ENCODE data around the gene SP2.
A peak's percentile ranks its signal among the peaks of the same experiment; 100 is the strongest.

The SP2 gene

DNA sequence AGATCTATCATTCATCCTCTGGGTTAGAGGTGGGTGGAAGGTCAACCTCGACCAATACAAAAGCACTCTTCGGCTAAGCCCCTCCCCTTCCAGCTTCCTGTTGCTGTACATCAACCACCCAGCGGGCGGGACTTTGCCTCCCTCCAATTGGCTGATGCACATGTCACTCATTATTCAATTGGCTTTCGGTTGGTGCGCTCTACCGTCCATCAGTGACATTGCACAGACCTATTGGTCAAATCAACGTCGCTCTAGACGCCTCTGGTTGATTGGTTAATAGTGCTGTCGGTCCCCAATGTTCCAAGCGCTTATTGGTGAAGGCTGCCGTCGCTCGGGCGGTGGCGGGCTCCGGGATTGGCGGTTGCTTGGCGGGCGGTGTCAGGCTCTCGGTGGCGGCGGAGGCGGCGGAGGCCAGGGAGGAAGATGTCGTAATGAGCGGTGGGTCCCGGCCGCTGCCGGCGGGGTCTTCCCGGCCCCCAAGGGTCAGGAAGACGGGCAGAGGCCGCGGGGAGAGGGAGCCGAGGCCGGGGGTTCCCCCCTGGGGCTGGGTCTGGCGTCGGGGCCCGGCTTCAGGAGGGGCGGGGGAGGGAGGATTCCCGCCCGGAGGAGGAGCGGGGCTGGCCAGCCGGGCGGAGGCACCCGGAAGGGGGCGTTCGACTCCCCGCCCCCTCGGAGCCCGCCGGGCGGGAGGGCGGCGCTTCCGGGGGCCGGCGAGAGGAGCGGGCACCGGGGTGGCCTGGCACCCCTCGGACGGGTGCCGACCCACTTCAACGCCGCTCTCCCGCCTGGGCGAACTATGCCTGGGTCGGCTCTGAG is at the start of gene SP2:
Gene SP2, plus strand, starts transcription at position 381 of the 816 bp plus-strand sequence. Its CDS starts 51 bp downstream, at position 432.
- Histone ChIP-seq H3K4me3 (ENCODE audit: low read length) (peak within 1 kb of the TSS; percentile 98), H3K36me3 (ENCODE audit: control insufficient read depth, insufficient read depth, low read length) (no peaks in the 10 kb centered on the region), H3K9me3 (ENCODE audit: control insufficient read depth, low read length) (no peaks in the 10 kb centered on the region), H3K27me3 (ENCODE audit: control insufficient read depth, insufficient read depth, low read length) (no peaks in the 10 kb centered on the region), H3K9ac (ENCODE audit: low read length) (peak within 1 kb of the TSS; percentile 96), H3K4me1 (ENCODE audit: control insufficient read depth, insufficient read depth, low read length) (peaks cover 19% of the 10 kb centered on the region)

DNA sequence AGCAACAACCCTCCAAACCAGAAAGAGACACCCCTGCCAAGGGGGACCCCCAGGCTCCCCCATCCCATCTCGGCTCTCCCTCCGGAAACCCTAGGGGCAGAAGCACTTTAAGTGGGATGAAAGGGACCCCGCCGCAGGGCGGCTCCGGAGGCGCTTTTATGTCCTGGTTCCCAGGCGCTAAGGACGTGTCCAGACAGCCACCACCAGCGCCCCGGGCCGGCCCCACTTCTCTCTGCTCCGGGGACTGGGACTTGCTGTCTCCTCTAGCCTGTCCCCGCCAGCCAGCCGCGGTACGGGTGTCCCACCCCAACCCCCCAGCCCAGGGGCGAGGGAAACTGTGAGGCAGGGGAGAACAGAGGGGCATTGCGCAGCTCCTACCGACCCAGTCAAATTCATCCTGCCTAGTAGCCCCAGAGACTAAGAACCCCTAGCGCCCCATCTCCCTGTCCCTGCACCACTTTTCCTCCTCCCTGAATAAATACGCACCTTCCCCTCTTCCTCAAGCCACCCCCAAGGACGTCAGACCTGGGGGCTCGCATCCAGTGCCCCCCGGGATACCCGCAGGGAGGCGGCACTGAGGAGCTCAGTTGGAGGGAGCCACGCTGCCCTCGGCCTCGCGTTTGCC is 49.2 kb upstream of the SP2 start:
- Histone ChIP-seq H3K27me3 (ENCODE audit: control insufficient read depth, insufficient read depth, low read length) (peaks cover 58% of the 10 kb centered on the region), H3K36me3 (ENCODE audit: control insufficient read depth, insufficient read depth, low read length) (no peaks in the 10 kb centered on the region), H3K9me3 (ENCODE audit: control insufficient read depth, low read length) (no peaks in the 10 kb centered on the region), H3K4me1 (ENCODE audit: control insufficient read depth, insufficient read depth, low read length) (peaks cover 37% of the 10 kb centered on the region), H3K9ac (ENCODE audit: low read length) (no peak overlapping the region), H3K4me3 (ENCODE audit: low read length) (no peak overlapping the region)

DNA sequence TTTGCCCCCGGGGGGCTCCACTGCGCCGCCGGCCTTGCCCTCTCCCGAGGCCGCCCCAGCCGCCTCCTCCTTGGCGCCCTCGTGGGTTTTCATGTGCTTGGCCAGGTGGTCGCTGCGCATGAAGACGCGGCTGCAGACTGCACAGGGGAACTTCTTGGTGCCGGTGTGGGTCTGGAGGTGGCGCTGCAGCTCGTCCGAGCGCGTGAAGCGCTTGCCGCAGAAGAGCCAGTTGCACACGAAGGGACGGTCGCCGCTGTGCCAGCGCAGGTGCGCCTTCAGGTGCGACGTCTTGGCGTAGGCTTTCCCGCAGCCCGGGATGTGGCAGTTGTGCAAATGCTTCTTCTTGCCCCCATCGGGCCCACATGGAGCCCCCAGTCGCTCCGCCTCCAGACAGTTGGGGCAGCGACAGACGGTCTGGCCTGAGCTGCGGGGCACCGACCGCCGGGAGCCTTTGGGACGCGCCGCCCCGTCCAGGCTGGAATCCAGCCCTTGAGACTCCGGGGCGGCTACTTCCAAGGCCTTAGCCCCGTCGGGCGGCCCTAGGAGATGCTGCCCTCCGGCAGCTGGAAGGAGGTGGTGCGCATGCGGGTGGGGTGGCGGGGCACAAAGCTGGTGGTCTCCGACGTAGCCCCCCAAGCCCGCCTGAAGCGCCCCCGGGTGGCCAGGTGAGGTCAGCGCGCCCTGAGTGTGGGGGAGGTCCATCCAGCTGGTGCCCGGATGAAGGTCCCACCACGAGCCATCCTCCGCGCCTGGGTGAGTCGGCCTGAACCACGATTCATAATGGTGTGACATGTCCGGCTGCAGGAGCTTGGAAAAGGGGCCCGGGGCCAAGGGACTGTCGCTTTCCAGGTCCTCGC is 48.5 kb upstream of the SP2 start:
- Histone ChIP-seq H3K27me3 (ENCODE audit: control insufficient read depth, insufficient read depth, low read length) (peaks cover 65% of the 10 kb centered on the region), H3K9ac (ENCODE audit: low read length) (no peak overlapping the region), H3K9me3 (ENCODE audit: control insufficient read depth, low read length) (no peaks in the 10 kb centered on the region), H3K4me1 (ENCODE audit: control insufficient read depth, insufficient read depth, low read length) (peaks cover 34% of the 10 kb centered on the region), H3K36me3 (ENCODE audit: control insufficient read depth, insufficient read depth, low read length) (no peaks in the 10 kb centered on the region), H3K4me3 (ENCODE audit: low read length) (no peak overlapping the region)

DNA sequence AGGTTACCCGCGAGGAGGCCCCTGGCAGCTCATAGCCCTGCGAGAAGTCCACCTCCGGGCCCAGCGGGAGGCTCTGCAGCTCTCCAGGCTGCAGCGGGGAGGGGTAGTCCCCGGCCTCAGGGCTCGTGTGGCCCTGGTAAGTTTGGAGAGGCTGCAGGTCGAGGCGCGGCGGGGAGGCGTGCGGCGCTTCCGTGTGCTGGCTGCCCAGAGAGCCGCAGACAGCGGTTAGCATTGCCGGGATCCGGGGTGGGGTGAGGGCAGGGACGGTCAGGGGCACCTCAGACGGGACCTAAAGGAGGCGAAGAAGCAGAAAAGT is 47.9 kb upstream of the SP2 start:
- Histone ChIP-seq H3K4me3 (ENCODE audit: low read length) (no peak overlapping the region), H3K27me3 (ENCODE audit: control insufficient read depth, insufficient read depth, low read length) (peaks cover 71% of the 10 kb centered on the region), H3K4me1 (ENCODE audit: control insufficient read depth, insufficient read depth, low read length) (peaks cover 28% of the 10 kb centered on the region)

DNA sequence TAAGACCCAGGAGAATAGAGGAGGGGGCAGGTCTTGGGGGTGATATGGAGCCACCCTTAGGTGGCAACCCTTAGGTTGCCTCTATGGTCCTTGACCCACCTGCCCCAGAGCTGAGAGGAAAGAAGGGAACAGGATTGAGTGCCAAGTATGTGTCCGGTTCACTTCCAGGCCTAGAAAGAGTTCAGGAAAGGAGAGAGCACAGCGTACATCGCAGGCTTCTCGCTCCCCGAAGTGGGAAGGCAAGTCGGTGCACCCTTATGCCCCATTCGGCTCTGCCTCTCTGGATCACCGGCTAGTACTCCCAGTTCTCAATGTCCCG is 45.7 kb upstream of the SP2 start:
- Histone ChIP-seq H3K9ac (ENCODE audit: low read length) (peak overlapping the region; percentile 45), H3K4me3 (ENCODE audit: low read length) (no peak overlapping the region), H3K27me3 (ENCODE audit: control insufficient read depth, insufficient read depth, low read length) (peaks cover 93% of the 10 kb centered on the region)

More for the DNA sequence above, 47.9 kb upstream of the SP2 start:
- no peaks in the 10 kb centered on the region for H3K36me3 ChIP-seq (ENCODE audit: control insufficient read depth, insufficient read depth, low read length)
- H3K9me3 ChIP-seq (ENCODE audit: control insufficient read depth, low read length), result no peaks in the 10 kb centered on the region
- no peak overlapping the region for H3K9ac ChIP-seq (ENCODE audit: low read length)

DNA sequence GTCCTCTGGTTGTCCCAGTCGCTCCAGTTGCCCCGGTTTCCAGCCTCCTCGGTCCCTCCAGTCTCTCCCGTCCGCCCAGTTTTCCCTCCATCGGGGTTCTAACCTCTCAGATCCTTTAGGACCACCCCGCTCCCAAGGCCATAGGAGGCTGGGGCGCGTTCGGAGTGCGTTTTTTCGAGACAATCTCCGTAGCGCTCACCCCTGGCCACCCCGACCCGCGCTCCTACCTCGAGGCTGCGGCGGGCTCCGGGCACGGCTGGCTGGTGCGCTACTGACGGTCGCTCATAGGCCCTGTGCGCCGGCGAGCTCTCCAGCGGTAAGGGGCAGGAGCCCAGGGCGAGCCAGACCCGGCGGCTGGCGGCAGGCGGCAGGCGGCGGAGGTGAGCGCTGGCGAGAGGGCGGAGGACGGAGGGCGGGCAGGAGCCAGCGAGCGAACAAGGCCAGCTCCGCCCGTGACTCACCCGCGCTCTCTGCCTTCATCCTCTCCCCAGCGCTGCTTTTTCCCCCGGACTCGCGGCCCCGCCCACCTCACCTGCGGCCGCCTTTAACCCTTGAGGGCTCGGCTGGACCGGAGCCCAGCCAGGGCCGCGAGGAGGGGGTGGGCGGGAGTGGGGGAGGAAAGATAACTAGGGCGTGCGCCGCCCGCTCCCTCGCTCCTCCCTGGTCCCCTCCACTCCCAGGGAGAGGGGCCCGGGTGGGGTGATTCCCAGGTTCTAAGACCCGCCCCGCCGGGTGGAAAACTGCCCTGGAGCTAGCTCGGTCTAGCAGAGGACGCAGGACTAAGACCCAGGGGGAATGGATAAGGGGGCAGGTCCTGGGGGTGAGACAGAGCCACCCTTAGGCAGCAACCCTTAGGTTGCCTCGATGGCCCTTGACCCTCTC is 45.1 kb upstream of the SP2 start, which contains the start of gene SP6:
Gene SP6, minus strand, starts transcription at position 472 of the 882 bp plus-strand sequence. CDS start 2,734 bp downstream, outside the sequence.
- peak within 1 kb of the TSS; percentile 45 for H3K9ac ChIP-seq (ENCODE audit: low read length)

More for the DNA sequence above, 45.7 kb upstream of the SP2 start:
- no peaks in the 10 kb centered on the region for H3K9me3 ChIP-seq (ENCODE audit: control insufficient read depth, low read length)
- H3K36me3 ChIP-seq (ENCODE audit: control insufficient read depth, insufficient read depth, low read length), result no peaks in the 10 kb centered on the region
- H3K4me1 ChIP-seq (ENCODE audit: control insufficient read depth, insufficient read depth, low read length), result peaks cover 24% of the 10 kb centered on the region

DNA sequence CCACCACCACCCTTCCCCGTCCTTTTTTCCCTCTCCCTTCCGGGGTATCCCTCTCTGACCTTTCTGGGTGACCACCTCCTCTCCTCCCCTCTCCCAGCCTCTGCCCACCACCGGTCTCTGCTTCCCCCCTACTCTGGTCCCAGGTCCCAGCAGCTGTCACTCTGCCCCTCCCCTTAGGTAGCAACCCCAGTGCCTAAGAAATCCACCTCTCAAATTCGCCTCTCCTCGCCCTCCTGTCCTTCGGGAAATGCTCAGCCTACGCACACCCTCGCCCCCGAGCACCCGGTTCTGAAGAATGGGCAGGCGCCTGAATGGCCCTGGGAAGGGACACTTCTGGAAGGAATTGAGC is 44.3 kb upstream of the SP2 start:
- H3K4me1 ChIP-seq (ENCODE audit: control insufficient read depth, insufficient read depth, low read length), result peaks cover 24% of the 10 kb centered on the region
- H3K9ac ChIP-seq (ENCODE audit: low read length), result no peak overlapping the region
- H3K9me3 ChIP-seq (ENCODE audit: control insufficient read depth, low read length), result no peaks in the 10 kb centered on the region
- no peak overlapping the region for H3K4me3 ChIP-seq (ENCODE audit: low read length)
- no peaks in the 10 kb centered on the region for H3K36me3 ChIP-seq (ENCODE audit: control insufficient read depth, insufficient read depth, low read length)
- H3K27me3 ChIP-seq (ENCODE audit: control insufficient read depth, insufficient read depth, low read length), result peaks cover 96% of the 10 kb centered on the region

More for the DNA sequence above, 45.1 kb upstream of the SP2 start, which contains the start of gene SP6:
- Histone ChIP-seq H3K27me3 (ENCODE audit: control insufficient read depth, insufficient read depth, low read length) (peaks cover 96% of the 10 kb centered on the region), H3K4me1 (ENCODE audit: control insufficient read depth, insufficient read depth, low read length) (peaks cover 24% of the 10 kb centered on the region), H3K4me3 (ENCODE audit: low read length) (no peak within 1 kb of the TSS), H3K9me3 (ENCODE audit: control insufficient read depth, low read length) (no peaks in the 10 kb centered on the region), H3K36me3 (ENCODE audit: control insufficient read depth, insufficient read depth, low read length) (no peaks in the 10 kb centered on the region)

DNA sequence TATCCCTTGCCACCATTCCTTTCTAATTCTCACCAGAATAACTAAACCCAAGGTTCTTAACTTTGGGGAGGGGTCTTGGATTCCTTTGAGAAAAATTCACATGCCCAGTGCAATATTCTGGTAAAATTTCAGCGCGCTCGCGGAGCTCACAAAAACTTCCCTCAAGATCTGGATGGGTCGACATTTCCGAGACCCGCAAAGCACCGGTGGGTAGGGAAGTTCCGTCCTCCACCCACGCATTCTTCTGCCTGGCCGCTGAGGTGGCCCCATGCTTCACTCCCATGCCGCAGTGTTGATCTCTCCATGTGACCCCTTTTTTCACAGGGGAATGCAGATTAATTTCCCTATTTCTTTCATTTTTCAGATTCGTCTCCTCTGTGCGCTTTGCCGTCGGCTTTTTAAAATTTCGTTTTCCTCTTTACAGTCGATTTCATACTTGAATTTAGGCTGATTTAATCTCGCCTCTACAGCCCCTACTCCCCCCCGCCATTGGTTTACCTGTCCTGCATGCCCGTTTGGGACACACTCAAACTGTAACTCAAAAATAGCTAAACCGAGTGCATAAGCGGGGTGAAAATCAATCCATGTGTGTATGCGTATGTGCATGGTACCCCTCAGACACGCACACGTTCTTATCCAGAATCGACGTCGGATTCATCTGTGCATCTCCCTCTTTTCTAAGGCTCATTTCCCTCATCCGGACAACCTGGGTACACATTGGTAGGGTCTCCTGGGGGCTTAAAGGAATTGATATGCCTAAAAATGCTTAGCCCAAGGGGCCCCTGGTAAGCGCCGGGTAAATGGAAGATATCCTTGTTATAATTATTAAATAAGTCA is 43.7 kb upstream of the SP2 start:
- H3K27me3 ChIP-seq (ENCODE audit: control insufficient read depth, insufficient read depth, low read length), result peaks cover 95% of the 10 kb centered on the region
- H3K9ac ChIP-seq (ENCODE audit: low read length), result no peak overlapping the region
- H3K4me1 ChIP-seq (ENCODE audit: control insufficient read depth, insufficient read depth, low read length), result peaks cover 20% of the 10 kb centered on the region
- no peaks in the 10 kb centered on the region for H3K36me3 ChIP-seq (ENCODE audit: control insufficient read depth, insufficient read depth, low read length)
- H3K4me3 ChIP-seq (ENCODE audit: low read length), result no peak overlapping the region
- no peaks in the 10 kb centered on the region for H3K9me3 ChIP-seq (ENCODE audit: control insufficient read depth, low read length)

DNA sequence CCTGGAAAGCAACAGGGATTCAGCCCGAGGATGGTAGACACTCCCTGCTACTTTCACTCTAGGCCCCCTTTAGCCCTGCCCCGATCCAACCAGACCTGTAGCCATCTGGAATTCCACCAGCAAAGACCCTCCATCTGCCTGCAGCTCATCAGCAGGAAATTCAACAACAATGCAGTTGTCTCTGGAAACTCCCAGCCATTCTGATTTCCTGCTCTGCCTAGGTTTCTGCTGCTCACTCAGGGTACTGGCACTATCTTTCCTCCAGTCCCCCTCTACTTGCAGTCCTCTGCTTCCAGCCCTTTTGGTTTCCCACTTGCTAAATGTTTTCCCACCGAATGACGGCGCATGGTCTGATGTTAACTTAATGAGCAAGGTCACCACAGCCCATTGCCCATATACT is 42.4 kb upstream of the SP2 start:
- Histone ChIP-seq H3K36me3 (ENCODE audit: control insufficient read depth, insufficient read depth, low read length) (no peaks in the 10 kb centered on the region), H3K9me3 (ENCODE audit: control insufficient read depth, low read length) (no peaks in the 10 kb centered on the region), H3K4me3 (ENCODE audit: low read length) (no peak overlapping the region), H3K27me3 (ENCODE audit: control insufficient read depth, insufficient read depth, low read length) (peaks cover 85% of the 10 kb centered on the region), H3K9ac (ENCODE audit: low read length) (no peak overlapping the region), H3K4me1 (ENCODE audit: control insufficient read depth, insufficient read depth, low read length) (peaks cover 12% of the 10 kb centered on the region)

DNA sequence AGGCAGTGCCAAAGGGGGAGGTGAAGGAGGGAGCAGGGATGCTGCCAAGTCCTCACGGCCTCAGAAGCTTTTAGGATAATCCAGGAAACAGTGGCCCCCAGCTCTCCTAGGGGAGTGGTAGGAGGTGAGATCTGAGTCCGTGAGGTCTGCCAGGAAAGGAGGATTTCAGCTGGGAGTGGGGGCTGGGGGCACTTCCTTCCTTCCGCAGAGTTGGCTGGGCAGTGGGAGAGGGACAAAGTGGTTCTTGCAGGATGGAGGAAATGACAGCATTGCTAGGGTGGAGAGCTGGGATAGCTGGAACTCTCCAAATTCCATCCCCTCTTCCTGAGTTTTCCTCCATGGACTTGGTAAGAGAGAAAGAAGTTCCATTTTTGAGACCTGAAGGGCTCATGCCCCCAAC is 40.3 kb upstream of the SP2 start:
- no peaks in the 10 kb centered on the region for H3K9me3 ChIP-seq (ENCODE audit: control insufficient read depth, low read length)
- no peak overlapping the region for H3K9ac ChIP-seq (ENCODE audit: low read length)
- H3K4me1 ChIP-seq (ENCODE audit: control insufficient read depth, insufficient read depth, low read length), result peaks cover 6% of the 10 kb centered on the region
- no peaks in the 10 kb centered on the region for H3K36me3 ChIP-seq (ENCODE audit: control insufficient read depth, insufficient read depth, low read length)
- peaks cover 72% of the 10 kb centered on the region for H3K27me3 ChIP-seq (ENCODE audit: control insufficient read depth, insufficient read depth, low read length)
- no peak overlapping the region for H3K4me3 ChIP-seq (ENCODE audit: low read length)

DNA sequence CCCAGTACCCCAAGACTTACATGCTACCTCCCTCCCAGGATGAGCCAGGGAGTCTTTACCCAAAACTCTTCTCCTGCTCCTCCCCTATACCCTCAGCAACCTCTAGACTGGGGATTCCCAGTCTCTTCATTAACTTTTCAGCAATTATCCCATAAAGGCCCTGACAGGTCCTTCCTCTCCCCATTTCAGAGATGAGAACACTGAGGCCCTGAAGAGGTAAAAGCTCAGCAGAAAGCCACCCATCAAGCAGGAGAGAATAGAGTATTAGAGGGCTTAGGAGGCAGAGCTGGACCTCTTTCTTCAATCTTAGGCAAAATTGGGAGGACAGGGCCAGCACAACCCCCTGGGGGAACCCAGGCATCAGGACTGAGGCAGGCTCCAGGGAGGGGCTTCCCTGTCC is 39.2 kb upstream of the SP2 start:
- H3K9ac ChIP-seq (ENCODE audit: low read length), result no peak overlapping the region
- H3K4me1 ChIP-seq (ENCODE audit: control insufficient read depth, insufficient read depth, low read length), result peaks cover 3% of the 10 kb centered on the region
- no peaks in the 10 kb centered on the region for H3K9me3 ChIP-seq (ENCODE audit: control insufficient read depth, low read length)
- H3K36me3 ChIP-seq (ENCODE audit: control insufficient read depth, insufficient read depth, low read length), result no peaks in the 10 kb centered on the region
- H3K27me3 ChIP-seq (ENCODE audit: control insufficient read depth, insufficient read depth, low read length), result peaks cover 63% of the 10 kb centered on the region
- no peak overlapping the region for H3K4me3 ChIP-seq (ENCODE audit: low read length)

Data from mucosa of stomach (tissue), 1 donor.